Measurements from ENCODE around the gene GPER1.
"Not testable (repeated sequence)": the region's sequence is repeated elsewhere in the genome, so short reads cannot be mapped to it uniquely, and the experiment has no call there.

Gene GPER1

DNA sequence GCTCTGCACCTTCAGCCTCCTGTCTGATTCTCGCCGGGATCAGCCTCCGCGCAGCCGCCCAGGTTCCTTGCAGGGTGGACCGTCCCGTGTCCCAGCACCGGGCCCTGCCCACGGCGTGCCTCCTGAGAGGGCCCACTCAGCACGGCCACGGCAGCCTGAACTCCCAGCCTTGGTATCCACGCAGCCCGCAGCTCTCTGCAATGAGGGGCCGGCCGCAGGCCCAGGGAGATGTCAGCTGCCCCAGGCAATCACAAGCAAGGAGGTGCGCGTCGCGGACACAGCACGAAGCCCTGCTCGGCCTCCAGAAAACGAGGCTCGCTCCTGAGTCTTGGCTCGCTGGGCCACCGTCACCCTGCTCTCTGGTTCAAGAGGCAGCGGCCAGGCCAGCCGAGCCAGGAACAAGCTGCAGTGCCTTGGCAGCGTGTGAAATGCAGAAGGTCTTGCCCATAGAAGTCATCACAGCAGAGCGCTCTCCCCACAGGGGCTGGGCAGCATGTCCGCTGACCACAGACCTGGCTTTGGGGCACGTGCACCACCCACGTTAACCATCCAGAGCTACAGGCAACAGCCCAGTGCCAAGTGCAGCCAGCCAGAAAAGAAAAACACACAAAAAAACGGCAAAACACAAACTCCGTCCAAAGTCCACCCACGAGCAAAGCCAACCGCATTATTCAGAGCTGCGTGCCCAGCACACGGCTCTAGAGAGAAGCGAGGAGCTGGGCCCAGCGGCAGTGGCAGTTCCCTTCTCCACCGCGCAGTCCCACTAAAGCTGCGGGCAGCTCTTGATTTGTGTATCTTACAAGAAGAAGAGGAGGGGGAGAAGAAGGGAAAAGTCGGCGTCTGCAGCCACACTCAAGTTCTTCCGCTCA lies 13.9 kb downstream of the GPER1 start:
- no peak for DNase-seq (ENCODE audit: low read depth in 1 of 2, low spot score in 1 of 2)

DNA sequence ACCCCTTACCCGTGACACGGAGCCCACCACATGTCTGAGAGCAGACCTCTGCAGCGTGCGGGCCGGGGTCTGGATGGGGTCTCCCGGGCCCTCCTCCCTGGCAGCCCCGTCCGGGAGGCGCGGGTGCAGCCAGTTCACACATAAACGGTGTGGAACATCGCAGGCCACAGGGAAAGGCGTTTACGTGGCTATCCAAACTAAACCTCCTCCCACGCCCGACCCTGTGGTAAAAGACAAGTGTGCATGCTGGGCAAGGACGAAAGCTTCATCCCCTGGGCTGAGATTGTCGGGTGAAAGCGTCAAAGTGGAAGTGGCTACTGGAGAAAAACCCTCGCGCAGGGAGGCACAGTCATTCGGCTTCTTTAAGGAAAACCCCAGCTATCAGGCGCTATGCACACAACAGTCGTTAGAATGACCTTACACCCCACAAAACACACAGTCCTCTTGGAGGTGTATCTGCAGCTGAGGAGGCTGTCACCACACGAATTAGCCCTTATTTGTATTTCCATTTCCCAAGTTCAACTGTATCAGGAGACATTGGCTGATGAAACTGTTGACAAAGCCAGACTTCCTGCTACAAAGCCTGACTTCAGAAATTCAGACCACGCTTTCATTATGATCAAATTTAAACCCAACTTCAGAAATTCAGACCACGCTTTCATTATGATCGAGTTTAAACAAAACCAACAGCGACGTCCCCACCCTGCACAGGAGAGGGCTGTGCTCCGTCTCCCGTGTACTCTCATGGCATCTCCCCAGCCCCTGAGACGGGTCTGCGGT lies 15.3 kb downstream of the GPER1 start:
- DNase-seq (ENCODE audit: low read depth in 1 of 2, low spot score in 1 of 2) = no peak

DNA sequence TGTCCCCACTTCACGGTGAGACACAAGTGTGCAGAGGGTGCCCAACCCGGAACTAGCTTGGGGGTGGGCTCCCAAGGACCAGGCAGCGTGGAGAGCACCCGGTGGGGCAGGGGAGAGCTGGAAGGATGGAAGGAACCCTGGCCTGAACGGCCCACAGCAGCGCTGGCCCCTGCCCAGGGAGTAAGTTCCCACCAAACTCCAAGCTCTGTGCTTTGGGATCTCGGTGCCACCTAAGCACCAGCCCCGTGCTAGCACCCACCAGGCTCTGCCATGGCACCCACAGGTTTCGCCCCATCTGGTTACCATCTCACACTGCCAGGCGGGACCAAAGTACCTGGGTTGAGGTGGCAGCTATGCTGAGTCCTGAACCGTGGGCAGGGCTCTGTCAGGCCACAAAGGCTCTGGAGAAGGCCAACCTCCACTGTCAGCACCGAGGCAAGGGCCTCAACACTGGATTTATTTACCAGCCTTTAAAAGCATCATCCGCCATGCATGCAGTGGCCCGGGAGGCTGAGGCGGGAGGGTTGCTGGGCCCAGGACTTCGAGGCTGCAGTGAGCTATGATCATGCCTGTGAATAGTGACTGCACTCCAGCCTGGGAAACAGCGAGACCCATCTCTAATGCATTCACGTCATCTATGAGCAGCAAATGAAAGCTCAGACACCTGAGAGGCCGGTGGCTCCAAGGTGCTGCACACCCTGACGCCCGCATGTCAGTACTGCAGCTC lies 16.0 kb downstream of the GPER1 start:
- DNase-seq (ENCODE audit: low read depth in 1 of 2, low spot score in 1 of 2) = no peak

DNA sequence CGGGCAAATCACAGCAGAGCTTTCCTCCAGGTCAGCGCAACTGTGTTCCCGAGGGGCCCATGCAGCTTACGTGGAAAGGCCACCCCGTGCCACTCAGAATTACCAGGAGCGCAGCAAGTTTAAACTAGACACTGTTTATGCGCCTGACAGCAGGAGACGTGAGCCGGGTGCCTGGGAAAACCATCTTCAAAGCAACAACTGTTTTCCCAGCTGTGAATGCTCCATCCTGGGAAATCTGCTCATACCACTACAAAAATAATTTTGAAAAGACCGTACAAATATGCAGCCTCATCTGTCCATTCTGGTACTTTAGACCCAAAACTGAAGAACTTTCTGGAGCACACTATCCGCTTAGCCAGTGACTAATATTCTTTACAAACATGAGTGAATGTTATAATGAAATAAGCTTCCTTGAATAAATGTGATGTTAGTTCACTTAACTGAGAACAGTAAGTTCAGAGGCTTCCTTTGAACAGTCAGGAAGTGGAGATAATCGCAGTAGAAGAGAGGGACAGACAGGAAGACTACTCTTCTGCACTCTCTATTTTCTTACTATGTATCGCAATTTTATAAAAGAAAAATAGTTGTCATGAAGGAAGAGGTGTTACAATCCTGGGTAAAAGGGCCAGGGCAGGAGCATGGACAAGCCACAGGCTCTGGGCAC lies 16.7 kb downstream of the GPER1 start:
- DNase-seq (ENCODE audit: low read depth in 1 of 2, low spot score in 1 of 2) = no peak

DNA sequence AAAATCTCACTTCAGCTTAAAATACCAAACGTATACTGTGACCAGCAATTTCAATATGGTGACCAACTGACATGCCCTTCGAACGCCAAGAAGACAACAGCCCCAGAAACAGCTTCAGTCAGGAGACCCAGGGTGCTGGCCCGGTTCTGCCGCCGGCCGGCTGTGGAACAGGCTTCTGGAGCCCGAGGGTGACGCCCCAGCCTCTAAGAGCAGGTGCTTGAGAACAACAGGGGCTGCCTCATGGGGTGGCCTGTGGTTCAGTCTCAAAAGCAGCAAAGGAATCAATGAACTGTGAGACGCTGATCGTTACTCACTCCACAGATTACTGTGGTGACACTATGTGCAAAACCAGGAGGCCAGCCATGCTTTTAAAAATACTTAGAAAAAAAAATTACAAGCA lies 17.3 kb downstream of the GPER1 start:
- DNase-seq (ENCODE audit: low read depth in 1 of 2, low spot score in 1 of 2) = no peak

DNA sequence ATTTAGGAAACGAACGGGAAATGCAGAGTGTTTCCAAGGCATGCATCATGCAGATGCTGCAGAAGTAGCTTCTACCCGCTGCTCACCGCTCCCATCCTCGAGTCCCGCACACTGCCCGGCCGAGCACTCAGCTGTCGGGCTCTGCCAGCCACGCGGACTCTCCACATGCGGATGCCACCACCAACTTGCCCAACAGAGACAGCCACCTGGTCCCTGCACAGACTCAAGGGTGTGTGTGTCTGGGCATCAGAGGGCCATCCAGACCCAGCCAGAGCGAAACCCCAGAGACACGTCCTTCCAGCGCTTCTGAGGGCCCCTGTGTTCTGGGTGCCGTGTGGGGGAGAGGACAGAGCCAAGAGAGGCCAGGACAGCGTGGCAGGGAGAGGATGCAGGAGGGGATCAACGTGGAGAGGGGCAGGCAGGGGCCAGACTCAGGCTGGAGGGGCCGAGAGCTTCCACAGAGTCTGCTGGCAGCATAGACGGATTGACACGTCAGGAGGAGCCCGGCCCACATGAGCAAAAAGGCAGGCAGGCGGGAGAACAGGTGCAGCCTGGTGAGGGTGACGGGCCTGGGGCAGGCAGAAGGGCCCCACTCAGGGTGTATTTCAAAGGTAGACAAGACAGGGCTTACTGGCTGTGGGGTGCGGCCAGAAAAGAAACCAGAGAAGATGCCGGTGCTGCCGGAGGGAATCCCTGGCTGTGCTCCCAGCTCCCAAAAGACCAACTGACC lies 18.3 kb downstream of the GPER1 start:
- no peak for DNase-seq (ENCODE audit: low read depth in 1 of 2, low spot score in 1 of 2)

DNA sequence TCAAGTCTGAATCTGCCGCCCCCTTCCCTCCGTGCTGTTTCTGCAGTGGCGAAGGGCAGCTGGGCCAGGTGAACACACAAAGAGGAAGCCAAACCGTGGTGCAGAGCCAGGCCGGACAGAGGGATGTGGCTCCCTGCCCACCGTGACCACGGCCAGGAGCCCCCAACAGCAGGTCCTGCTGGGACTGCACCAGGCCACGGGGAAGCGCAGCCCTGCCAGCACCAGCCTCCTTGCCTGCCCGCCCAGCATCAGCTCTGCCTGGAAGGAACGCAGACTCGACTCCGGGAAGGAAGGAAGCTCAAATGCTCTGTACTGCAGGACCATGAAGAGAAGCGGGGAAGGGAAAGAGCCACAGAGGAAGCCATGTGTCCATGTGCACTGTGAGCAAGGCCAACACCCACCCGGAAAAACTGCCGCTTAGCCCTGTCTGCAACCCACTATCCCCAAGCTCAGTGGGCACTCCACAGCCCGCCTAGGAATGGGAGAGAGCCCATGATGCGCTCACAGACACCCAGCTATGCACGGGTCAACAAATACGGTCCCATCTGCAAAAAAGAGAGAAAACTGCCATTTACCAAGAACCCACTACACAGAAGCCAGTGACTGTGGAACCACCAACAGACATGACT lies 19.0 kb downstream of the GPER1 start:
- no peak for DNase-seq (ENCODE audit: low read depth in 1 of 2, low spot score in 1 of 2)

DNA sequence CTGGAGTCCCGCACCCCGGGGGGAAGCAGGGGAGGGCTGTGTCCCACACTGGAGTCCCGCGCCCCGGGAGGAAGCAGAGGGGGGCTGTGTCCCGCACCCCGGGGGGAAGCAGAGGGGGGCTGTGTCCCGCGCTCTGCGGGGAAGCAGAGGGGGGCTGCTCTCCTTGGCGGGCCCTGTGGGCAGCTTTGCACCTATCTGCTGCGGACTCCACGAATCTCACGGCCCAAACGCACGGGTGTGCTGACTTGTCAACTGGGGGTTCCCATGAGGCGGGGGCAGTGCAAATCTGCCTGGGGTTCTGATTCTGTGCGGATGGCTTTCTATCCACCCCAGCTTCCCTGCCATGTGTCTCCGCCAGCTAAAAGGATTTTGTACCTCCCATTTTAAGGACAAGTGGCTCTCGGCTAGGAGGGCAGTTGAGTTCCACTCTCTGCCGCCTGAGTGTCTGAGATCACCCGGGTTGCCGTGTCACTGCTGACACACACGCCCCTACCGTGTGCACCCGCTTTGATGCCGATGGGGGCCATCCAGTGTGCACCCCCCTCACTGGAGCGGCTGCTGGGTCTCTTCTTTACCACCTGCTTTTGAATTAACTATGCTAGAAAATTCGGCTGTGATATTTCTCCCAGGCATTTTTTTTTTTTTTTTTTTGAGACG lies 20.5 kb downstream of the GPER1 start:
- no peak for DNase-seq (ENCODE audit: low read depth in 1 of 2, low spot score in 1 of 2)

DNA sequence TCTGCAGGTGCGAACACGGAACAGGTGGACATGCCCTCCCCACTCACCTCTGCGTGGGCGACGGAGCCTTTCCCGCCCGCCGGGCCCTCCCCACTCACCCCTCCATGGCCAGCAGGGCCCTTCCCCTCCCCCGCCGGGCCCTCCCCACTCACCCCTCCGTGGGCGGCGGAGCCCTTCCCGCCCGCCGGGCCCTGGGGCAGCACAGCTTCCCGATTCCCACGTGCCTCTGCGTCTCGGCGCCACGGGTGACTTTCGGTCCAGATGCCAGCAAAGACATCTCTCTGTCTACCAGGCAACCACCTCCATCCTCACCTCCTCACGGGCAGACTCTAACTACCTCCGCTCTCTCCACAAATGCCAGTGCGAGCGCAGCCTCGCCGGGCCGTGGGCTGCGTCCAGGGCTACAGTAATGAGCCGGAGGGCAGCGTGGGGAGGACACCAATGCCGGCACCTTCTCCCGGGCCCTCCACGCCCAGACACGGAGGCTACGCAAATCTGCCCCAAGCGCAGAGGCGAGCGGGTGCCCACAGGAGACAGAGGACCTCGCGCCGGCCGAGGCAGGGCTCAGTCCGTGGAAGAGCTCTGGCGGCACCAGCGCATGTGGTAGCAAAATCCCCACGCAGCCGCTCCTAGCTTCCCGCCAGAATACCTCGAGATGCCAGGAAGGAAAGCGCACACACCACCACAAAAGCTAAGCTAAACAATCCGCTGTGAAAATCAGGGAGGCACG lies 21.8 kb downstream of the GPER1 start:
- DNase-seq (ENCODE audit: low read depth in 1 of 2, low spot score in 1 of 2) = no peak

DNA sequence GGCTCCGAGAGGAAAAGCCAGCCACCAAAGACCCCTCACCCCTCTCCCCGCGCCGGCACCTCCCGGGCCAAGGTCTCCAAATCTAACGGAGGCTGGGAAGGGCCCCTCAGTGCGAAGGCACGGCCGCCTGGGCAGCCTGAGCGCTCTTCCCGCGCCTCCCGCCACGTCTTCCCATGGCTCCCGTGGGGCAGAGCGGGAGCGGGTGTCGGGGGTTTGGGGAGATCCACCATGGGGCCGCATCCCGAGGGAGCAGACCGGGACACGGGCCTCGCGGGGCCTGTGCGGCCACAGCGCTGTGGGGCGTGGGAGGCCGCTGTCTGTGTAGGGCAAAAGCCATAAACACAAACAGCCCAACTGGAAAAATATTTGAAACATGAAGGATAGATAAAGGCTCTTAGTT lies 22.4 kb downstream of the GPER1 start:
- no peak for DNase-seq (ENCODE audit: low read depth in 1 of 2, low spot score in 1 of 2)

DNA sequence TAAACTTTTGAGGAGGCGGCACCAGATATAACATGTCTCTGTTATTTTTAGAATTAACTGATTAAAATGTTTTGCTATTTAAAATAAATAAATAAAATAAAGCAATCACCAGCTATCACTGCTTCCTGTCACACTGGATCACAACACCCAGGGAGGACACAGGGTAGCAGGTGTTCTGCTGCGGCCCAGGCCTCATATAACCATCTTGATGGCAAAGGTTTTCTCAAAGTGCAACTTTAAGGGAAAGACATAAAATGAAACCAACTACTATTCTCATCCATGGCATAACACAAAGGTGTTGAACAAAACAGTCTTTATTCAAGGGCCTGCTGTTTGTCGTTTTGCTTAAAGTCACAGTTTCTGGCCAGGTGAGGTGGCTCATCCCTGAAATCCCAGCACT lies 23.2 kb downstream of the GPER1 start:
- DNase-seq (ENCODE audit: low read depth in 1 of 2, low spot score in 1 of 2) = no peak

DNA sequence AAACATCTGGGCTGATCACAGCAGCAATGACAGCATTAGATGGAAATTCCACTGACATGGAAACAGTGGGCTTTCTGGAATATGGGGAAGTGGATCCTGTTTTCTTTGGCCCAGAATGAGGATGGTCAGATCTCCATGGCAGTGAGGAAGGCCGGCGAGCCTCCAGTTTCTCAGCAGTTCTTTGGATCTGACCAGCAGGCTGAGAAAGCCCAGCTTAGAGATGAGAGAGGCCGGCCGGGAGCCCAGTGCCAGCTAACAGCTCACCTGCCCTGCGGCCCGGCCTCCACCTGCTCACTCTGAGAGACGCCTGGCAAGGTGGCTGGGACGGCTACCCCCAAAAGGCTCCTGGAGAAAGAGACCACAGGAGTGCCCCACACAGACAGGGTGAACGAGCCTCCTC lies 24.2 kb downstream of the GPER1 start:
- no peak for DNase-seq (ENCODE audit: low read depth in 1 of 2, low spot score in 1 of 2)

DNA sequence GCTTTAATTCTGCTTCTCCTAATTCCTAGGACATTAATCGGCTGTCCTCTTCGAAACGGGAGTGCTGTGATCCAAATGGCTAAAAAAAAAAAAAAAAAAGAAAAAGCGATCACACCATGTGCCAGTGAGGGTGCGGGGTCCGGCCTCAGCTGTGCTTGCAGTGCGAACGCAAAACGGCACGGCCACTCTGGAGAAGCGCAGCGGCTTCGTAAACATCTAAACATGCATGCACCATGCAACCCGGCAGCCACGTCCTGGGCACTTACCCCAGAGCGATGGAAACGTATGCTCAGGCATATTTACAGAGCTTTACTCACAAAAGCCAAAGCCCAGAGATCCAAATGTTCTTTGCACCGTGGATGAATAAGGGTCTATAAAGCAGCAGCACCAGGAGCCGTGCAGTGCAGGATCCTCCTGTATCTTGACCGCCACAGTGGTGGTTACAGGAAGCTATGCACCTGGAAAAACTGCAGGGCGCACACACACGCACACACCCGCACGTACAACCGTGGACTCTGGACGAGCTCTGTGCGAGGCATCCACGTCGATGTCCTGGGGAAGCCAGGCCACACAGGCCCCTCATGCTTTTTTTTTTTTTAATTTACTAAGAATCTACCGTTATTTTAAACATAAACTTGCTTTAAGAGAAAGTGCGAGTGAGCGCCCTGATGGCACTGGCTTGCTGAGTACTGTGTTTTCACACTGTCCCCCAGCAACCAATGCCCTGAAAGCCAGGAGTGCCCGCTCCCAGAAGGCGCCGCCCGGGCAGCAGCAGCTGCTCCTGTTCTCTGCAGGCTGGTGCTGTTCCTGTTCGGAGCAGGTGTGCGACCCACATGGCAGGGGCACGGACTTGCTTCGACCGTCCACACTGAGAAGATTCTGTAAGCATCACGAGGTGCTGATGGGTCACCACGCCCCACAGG lies 25.0 kb downstream of the GPER1 start:
- DNase-seq (ENCODE audit: low read depth in 1 of 2, low spot score in 1 of 2) = no peak

DNA sequence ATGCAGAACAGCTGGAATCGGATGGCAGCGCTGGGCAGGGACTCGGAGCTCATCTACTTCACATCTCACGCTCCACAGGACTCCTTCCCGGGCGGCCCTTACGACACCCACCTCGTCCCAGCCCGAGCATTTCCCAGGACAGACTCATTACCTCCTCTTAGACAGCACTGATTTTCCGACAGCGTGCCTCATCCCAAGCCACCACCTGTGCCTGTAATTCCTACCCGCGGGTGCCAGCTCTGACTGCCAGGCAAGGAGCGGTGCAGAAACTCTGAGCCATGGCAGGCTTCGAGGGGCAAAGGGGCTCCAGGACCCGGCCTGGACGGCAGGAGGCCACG lies 25.6 kb downstream of the GPER1 start:
- no peak for DNase-seq (ENCODE audit: low read depth in 1 of 2, low spot score in 1 of 2)

DNA sequence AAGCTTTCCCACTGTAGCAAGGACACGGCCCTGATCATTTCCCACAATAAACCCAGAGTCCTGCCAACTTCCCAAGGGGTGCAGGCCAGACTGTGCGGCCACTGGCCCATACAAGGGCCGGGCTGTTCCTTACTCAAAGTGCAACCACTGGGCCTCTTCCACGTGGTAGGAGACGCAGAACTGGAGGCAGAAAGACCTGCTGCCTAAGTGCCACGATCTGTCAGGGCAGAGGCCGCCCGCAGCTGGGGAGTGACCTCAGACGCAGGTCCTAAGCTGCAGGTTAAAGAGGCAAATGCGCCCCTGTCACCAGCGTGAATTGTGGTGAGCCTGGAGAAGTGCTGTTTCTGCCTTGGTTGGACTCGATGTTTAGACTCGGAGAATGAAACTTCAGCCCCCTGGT lies 26.2 kb downstream of the GPER1 start:
- DNase-seq (ENCODE audit: low read depth in 1 of 2, low spot score in 1 of 2) = no peak

DNA sequence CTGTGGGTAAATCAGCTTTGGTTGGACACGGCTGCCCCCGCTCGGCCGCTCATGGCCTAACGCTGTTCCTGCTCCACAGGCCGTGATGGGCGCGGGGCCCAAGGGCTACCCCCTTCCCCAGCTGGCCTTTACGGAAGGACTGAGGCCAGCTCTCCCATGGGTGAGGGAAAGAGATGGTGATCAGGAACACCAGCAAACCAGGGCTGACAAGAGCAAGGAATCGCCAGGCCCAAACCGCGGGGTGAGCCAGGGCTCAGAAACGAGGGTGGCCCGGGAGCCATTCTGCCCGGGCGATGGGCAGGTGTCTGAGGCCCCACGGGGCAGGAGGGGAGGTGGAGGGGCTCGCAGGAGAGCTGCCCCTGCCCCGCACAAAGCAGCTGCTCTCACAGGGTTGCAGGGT lies 26.6 kb downstream of the GPER1 start:
- no peak for DNase-seq (ENCODE audit: low read depth in 1 of 2, low spot score in 1 of 2)

DNA sequence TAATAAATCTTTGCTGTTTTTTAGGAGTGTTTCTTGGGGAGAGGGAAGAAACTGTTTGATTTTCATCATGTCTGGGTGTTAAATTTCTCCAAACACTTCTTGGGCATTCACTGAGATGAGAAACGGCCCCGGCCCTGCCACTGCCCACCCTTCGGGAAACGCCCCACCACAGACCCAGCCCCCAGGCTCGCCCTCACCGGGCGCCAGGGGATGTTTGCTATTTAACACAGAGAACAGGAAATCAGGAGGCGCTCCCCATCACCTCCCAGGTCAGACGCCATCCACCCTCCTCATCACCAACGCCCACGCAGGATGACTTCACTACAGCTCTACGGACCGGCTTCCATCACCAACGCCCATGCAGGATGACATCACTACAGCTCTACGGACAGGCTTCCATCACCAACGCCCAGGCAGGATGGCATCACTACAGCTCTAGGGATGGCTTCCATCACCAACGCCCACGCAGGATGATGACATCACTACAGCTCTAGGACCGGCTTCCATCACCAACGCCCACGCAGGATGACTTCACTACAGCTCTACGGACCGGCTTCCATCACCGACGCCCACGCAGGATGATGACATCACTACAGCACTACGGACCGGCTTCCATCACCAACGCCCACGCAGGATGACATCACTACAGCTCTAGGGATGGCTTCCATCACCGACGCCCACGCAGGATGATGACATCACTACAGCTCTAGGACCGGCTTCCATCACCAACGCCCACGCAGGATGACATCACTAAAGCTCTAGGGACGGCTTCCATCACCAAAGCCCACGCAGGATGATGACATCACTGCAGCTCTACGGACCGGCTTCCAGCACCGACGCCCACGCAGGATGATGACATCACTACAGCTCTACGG lies 27.5 kb downstream of the GPER1 start:
- DNase-seq (ENCODE audit: low read depth in 1 of 2, low spot score in 1 of 2) = not testable (repeated sequence)
